Mesenteric fat pad (tissue), 1 donor: ENCODE data around the gene ZNF853. TPM values are rescaled to one million over a fixed set of nuclear protein-coding genes. Genes with fewer than 3 reads are reported as not detected.
A peak's percentile ranks its signal among the peaks of the same experiment; 100 is the strongest.
"Not testable (repeated sequence)": the region's sequence is repeated elsewhere in the genome, so short reads cannot be mapped to it uniquely, and the experiment has no call there.

Experiments used
- DNase-seq: peaks from one replicate; pipeline ENCODE4 v3.0.0-alpha.2; 2020; ENCODE audit warnings: low spot score
- total RNA-seq: library from RNA; stranded (reverse); fragmentation: NEBNext Ultra II Directional; extraction: Animal tissue kit (Norgen Biotek cat#: 25700); gene quantifications from one replicate; pipeline ENCODE4 v1.2.1, GENCODE V29; 2021
- donor health status: DM: yes; HTN: yes; CAD: no.

Gene ZNF853
- total RNA-seq, 1 donor from 2014 or later, result 4.1 TPM

- DNase-seq, result peak; percentile 84
Measured at GRCh38 chr7:6651851-6652445, 36.5 kb downstream of the ZNF853 start.

DNA sequence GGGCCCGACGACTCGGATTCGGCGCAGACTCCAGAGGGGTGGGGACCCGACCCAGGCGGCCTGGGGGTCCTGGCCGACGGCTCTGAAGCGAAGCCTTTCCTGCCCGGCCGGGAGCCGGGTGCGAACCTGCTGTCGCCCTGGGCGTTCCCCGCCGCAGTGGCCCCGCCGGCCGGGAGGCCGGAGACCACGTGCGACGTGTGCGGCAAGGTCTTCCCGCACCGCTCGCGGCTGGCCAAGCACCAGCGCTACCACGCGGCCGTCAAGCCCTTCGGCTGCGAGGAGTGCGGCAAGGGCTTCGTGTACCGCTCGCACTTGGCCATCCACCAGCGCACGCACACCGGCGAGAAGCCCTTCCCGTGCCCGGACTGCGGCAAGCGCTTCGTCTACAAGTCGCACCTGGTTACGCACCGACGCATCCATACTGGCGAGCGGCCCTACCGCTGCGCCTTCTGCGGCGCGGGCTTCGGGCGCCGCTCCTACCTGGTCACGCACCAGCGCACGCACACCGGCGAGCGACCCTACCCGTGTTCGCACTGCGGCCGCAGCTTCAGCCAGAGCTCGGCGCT lies 37.1 kb downstream of the ZNF853 start:
- DNase-seq, result peak; percentile 87

DNA sequence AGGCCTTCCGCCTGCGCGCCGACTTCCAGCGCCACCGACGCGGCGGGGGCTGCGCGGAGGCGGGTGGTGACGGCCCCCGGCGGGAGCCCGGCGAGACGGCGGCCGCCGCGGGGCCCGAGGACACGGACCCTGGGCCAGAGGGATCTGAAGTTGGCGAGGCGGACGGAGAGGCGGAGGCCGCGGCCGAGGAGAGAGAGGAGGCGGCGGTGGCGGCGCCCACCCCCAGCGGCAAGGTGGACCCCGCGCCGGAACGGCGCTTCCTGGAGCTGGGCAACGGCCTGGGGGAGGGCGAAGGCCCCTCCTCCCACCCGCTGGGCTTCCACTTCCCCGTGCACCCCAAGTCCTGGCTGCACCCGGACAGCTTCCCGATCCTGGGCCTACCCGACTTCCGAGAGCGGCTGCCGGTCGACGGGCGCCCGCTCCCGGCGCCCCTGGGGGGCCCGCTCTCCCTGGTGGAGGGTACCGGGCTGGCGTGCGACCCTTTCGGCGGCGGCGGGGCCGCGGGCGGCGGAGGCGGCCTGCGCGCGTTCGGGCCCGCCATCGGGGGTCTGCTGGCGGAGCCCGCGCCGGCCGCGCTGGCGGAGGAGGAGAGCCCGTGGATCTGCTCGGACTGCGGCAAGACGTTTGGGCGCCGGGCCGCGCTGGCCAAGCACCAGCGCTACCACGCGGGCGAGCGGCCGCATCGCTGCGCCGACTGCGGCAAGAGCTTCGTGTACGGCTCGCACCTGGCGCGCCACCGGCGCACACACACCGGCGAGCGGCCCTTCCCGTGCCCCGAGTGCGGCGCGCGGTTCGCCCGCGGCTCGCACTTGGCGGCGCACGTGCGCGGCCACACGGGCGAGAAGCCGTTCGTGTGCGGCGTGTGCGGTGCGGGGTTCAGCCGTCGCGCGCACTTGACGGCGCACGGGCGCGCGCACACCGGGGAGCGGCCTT lies 37.9 kb downstream of the ZNF853 start:
- DNase-seq, result peak; percentile 65

GRCh38 chr7:6654113-6654841 lies 38.9 kb downstream of the ZNF853 start:
- peak; percentile 76 for DNase-seq

DNA sequence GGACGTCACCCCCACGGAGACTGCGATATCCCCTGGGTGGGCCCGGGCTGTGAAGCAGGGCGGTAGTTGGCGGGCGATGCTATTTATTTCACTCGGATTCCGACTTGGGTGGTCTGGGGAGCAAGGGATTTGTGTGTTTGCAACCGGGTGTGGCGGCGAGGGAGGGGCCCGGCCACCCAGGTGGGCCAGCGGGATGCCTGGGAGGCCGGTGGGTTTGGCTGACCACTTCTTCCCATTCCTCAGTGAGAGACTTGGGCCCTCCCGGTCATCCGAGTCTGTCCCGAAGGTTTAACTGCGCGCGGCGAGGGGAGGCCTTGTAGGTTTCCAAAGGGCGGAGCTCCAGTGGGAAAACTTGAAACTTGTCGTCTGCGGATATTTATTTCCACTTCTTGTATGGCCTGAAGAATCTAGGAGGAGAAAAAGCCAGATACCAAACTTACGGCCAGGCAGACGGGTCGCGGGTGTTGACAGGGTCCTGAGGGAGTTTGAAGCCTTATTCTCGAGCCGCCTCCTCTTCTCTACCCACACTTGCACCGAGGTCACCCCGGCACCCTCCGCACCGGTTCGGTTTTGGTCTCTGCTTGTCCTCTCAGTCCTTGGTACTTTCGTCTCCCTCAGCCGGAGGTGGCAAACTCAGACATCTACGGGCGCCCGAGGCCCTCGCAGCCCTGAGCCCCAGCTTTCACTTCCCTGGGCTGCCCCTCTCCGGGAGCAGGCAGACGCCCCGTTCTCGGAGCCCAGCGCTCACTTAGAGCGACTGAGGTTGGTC lies 39.6 kb downstream of the ZNF853 start:
- DNase-seq, result peak; percentile 89

GRCh38 chr7:6655636-6656385 lies 40.4 kb downstream of the ZNF853 start:
- peak; percentile 64 for DNase-seq

DNA sequence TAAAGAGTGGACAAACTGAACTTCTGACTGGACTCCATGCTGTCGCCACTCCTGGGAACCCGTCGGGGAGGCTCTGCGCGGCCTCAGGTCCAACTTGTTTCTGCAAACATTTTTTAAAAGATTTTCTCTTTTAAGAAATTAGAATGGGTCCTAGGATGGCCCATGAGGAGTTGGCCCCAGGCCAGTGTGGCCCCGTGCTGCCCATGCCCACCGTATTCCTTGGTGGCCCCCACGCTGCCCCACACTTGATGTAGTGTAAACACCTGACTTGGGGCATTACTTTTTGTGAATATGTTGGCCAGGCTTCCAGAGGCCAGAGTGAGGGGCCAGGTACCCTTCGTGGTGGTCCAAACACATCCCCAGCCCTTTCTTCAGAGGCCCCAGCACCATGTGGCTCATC lies 41.0 kb downstream of the ZNF853 start:
- peak; percentile 80 for DNase-seq

GRCh38 chr7:6658618-6659345 lies 43.4 kb downstream of the ZNF853 start:
- DNase-seq, result no peak

- not testable (repeated sequence) for DNase-seq
Measured at GRCh38 chr7:6670851-6671250, 55.4 kb downstream of the ZNF853 start.

Other genes with a start within 250 kb of the ZNF853 start
- 229 TPM for gene RAC1, start 241.1 kb upstream of the ZNF853 start, total RNA-seq
- 25.1 TPM for gene DAGLB, start 167.7 kb upstream of the ZNF853 start, total RNA-seq
- gene KDELR2, start 131.5 kb upstream of the ZNF853 start, total RNA-seq, result 156 TPM
- not detected for gene GRID2IP, start 64.1 kb upstream of the ZNF853 start, total RNA-seq
- gene ZDHHC4, start 38.2 kb upstream of the ZNF853 start, total RNA-seq, result 53.9 TPM
- 26.2 TPM for gene INTS15, start 25.6 kb upstream of the ZNF853 start, total RNA-seq
- 27.7 TPM for gene ZNF316, start 21.7 kb downstream of the ZNF853 start, total RNA-seq
- 16.6 TPM for gene ZNF12, start 91.3 kb downstream of the ZNF853 start, total RNA-seq
- gene RSPH10B2, start 138.5 kb downstream of the ZNF853 start, total RNA-seq, result not detected
- 53.0 TPM for gene CCZ1B, start 210.7 kb downstream of the ZNF853 start, total RNA-seq